Activated CD4-positive, alpha-beta T cell treated with anti-CD3 and anti-CD28 coated beads, Interleukin-2, amount 50 U/mL, for 16 hours (primary cell): ENCODE results near the gene ERCC6.
A peak's percentile ranks its signal among the peaks of the same experiment; 100 is the strongest.

Source experiments
- DNase-seq: peaks from one replicate; pipeline ENCODE4 v3.0.0-alpha.2; 2020

ERCC6 gene

DNA sequence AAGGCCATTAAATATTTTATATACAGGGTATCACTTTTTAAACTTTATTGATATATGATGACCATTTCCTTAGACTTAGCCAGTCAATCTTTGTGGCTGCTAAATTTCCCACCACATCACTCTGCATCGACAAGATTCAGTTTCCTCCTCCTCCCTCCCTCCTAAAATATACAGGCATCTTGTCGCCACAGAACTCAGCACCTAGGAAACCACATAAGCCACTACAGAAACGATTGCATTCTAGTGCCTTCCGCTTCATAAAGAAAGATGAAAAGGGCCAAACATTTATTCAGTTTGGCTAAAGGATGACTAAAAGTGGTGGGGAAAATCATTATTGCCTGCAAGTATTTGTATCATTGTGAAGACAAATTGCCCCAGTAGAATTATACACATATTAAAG lies 30.7 kb downstream of the ERCC6 start:
- peak; percentile 58 for DNase-seq

DNA sequence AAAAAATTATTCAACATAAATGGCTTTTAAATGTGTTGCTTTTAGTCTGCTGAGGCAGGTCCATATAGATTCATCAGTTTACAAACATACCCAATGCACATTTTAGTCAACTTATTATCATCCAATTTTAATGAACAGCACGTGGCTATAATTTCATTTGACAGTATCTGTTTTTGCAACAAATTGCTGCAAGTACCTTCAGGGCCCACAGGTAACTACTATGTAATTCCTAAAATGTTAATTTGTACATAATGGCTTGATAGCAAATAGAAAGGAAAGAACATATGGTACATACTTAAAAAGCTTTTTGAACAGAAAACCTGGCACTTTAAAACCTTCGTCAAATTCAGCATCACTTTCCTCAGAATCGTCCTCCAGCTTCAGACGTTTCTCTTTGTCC lies 33.3 kb downstream of the ERCC6 start:
- DNase-seq = no peak

GRCh38 chr10:49505076-49505475 lies 33.8 kb downstream of the ERCC6 start:
- no peak for DNase-seq

GRCh38 chr10:49504528-49504927 lies 34.4 kb downstream of the ERCC6 start:
- DNase-seq = no peak

- no peak for DNase-seq
Measured at GRCh38 chr10:49502358-49502757, 36.6 kb downstream of the ERCC6 start.

- DNase-seq = no peak
Measured at GRCh38 chr10:49500412-49500811, 38.5 kb downstream of the ERCC6 start.

GRCh38 chr10:49499305-49499851 lies 39.5 kb downstream of the ERCC6 start:
- no peak for DNase-seq

DNA sequence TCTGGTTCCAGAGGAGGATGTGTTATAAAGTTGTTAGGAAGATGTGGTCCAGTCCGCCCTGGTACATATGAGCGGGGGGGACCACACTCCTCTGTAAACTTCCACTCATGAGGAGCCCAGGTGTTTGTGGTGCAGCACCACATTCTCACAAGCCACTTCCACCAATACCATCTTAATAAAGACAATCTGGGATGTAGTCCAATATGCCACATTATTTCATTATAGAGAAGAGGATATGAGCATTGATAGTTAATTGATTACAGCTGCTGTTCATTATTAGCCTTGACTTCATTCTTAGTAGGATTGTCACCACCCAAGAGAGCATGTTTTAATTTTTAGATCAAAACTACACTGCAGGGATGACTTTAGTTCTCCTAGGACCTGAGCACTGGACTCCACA lies 40.5 kb downstream of the ERCC6 start:
- no peak for DNase-seq

GRCh38 chr10:49497358-49497757 lies 41.6 kb downstream of the ERCC6 start:
- no peak for DNase-seq

DNA sequence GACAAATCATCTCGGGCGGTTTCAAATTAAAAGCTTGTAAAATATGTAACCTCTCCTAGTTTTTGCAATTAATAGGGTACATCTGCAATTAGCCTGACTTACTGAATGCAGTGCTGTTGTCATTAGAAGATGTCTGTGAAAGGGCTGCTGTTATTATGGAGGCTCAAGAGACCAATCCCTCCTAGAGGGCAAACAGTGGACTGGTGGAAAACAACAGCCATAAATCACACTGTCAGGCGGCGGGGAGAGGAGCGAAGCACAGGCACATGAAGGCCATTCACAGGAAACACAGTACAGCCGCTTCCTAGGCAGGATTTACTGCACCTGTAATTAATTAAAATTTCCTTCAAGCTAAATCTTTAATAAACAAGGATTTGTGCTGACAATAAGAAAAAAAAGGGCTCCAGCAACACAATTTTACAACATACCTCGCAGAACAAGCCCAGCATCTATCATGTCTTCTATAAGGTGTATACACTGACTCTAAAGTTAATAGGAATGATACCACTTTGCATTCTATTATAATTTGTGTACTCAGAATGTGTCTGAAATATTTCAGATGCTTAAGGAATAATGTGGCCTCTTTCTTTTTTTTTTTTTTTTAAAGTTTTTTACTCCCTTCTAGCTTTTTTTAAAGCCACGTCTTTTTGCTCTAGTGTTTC lies 50.7 kb downstream of the ERCC6 start:
- no peak for DNase-seq

DNA sequence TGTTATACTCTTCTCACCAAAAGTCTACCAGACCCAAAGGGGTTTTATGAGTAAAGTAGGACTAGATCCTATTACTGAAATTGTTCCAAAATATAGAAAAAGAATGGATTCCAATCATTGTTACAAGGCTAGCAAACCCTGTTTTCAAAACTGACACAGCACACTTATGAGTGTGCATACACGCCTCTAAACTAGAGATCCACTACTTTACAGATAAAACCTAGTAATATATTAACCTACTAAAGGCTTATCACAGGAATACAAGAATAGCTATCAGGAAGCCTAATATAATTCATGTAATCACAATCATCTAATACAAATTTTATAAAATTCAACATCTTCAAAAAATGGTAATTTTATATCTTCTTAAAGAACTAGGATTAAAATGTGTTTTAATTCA lies 52.2 kb downstream of the ERCC6 start:
- DNase-seq = no peak

DNA sequence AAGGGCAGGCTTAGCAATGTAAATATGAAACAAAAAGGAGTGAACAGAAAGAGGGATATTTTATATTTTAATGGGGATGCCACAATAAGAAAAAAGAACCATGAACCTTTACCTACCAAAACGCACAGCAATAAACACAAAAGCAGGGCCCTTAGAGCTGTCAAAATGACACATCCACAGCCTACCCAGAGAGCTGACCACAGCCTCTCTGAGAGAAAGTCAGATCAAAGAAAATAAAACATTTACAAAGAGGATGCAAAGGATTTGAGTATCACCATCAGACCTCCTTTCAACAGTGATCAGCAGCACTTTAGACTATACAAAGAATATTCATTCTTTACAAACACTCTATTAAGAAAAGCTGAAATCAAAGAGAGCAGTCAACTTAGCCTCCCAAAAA lies 52.9 kb downstream of the ERCC6 start:
- no peak for DNase-seq

DNA sequence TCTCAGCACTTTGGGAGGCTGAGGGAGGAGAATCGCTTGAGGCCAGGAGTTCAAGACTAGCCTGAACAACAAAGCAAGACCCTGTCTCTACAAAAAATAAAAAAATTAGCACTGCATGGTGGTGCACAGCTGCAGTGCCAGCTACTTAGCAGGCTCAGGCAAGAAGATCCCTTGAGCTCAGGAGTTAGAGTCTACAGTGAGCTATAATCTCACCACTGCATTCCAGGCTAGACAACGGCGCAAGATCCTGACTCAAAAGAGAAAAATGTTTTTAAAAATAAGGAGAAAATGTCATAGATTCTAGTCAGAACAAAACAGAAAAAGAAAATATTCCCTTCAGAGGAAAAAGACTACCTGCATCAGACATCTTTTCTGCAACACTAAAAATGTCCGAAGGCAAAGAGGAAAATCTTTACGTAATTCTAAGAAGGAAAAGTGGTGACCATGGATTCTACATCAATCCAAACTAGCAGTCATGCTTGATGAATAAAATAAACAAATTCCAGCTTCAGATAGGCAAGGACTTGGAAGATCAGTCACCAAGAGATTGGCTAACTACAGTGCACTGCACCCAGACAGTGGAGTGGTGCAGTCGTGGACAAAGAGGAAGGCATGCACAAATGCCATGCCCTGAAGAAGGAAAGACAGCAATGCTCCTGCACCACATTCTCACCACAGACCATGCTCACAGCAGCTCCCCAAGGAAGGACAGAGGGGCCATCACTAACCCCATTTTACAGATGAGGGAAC lies 54.3 kb downstream of the ERCC6 start:
- no peak for DNase-seq

GRCh38 chr10:49478819-49479218 lies 60.1 kb downstream of the ERCC6 start:
- no peak for DNase-seq

DNA sequence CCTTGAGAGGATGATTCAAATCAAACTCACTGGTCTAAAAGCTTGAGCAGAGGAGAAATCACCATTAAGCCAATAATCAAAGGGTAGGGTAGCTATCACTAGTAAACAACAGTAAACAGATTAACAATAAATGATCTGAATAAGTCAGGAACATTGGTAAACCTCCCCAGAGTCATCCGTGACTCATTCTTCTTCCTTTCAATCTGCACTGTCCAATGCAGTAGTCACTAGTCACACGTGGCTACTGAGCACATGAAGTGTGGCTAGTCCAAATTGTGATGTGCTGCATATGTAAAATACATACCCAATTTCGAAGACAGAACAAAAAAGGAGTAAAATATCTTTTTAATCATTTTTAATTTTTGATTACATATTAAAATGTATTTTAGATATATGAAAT lies 64.0 kb downstream of the ERCC6 start:
- DNase-seq = no peak

DNA sequence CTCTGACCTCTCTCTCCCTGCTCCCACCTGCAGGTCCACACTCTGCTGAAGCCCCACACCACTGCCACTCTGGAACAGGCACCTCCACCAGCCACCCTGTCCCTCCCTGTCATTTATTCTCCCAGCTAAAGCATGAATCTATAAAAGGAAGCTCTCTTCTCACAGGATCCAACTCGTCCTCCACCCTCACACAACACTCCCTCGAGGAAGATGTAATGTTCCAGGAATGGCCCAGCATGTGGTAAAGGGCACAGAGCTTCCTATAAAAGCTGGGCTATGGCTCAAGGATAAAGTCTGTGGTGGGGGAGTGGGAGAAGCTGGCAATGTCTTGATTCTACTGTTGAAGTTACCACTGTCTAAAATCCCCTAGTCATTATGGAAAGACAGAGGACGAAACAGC lies 67.4 kb downstream of the ERCC6 start:
- DNase-seq = no peak

DNA sequence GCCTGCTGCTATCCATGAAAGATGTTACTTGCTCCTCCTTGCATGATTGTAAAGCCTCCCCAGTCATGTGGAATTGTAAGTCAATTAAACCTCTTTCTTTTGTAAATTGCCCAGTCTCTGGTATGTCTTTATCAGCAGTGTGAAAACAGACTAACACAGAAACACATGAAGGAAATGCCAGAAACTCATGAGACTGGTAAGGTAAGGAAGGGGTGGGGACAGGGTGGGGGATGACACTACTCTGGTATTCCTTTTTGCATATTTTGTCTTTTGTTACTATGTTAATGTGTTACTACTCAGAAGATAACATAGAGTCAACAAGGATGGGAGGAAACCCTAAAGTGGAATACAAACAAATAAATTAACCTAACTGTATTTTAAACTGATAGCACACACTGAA lies 73.2 kb downstream of the ERCC6 start:
- DNase-seq = no peak
